ENCODE data around the gene MAD1L1.

MAD1L1 gene

DNA sequence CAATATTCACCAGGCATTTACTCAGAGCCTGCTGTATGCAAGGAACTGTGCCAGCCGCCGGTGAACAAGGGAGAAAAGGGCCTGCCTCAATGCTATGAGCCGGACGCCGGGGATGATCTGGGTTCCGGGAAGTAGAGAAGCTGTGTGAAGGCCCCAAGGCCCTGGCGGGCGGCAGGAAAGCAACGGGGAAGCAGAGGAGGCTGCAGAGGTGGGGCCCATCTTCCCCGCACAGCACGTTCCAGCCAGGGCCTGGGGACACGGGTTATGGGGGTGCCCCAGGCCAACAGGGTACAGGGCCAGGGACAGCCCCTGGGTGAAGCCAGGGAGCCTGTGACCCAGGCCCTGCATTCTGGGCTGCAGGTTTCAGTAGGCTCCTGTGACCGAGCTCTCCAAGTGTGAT, 179.3 kb downstream of the MAD1L1 start:
- DNase-seq: no peak

DNA sequence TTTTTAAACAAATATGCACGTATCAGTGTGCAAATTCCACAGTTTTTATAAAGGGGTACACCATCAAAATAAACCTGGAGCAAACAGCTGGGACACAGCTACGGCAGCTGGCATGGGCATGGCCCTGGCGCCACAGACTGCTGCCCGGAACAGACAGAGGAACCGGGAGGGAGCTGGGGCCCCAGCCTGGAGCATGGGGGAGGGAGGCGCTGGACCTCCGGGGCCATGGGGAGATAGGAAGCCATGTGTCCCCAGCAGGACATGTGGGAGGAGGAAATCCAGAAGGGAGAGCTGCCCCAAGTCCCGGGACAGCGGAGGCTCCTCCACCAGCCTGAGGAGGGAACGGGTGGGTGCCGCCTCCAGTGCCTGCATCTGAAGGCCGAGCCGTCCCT, 180.1 kb downstream of the MAD1L1 start:
- no peak for DNase-seq

DNA sequence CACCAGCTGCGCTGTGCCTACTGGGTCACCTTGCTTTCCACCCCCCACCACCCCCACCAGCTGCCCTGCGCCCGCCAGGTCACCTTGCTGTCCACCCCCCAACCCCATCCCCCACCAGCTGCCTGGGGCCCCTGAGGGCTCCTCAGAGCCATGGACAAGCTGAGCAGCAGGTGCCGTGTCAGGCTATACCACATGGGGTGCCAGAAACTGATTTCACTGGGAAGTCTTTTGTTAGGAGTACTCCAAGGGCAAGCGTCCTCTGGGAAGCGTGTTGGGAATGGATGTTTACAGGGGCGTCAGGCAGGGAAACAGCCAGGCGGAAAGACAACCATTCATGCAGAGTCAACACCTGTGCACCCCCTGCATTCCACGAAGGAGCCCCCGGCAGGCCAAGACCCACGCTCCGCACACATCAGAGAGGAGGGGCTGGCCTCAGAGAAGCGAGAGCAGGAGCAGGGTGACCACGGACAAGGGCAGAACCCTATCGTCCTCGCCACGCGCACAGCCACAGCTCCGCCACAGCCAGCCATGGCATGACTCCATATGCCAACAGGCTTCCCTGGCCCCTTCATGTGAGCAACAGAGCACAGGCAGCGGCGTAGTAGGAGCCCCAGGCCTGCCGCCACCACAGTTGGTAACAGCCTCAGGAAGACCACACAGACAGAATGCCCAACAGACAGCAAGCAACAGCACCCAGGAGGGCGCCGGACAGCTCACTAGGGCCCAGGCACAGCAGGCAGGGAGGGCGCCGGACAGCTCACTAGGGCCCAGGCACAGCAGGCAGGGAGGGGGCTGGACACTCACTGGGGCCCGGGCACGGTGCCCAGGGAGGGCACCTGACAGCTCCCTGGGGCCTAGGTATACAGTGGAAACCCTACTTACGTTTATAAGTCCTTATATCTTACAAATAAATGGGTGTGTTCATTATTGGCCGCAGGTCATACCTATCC, 180.8 kb downstream of the MAD1L1 start:
- no peak for DNase-seq

DNA sequence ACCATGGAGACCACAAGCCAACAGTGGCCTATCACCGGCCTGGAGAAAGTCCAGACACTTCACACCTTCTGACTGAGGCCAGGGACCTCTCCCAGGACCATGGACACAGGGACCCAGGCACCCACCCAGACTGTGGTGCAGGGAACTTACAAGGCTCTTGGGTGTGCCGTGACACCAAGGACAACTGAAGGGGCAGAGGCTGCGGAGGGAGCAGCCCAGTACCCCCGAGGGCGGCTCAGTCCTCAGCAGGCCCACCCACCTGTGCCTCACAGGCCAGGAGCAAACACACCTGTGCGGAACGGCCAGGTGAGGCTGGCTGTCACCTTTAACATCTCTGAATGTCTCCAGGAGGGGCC, 182.3 kb downstream of the MAD1L1 start:
- no peak for DNase-seq

DNA sequence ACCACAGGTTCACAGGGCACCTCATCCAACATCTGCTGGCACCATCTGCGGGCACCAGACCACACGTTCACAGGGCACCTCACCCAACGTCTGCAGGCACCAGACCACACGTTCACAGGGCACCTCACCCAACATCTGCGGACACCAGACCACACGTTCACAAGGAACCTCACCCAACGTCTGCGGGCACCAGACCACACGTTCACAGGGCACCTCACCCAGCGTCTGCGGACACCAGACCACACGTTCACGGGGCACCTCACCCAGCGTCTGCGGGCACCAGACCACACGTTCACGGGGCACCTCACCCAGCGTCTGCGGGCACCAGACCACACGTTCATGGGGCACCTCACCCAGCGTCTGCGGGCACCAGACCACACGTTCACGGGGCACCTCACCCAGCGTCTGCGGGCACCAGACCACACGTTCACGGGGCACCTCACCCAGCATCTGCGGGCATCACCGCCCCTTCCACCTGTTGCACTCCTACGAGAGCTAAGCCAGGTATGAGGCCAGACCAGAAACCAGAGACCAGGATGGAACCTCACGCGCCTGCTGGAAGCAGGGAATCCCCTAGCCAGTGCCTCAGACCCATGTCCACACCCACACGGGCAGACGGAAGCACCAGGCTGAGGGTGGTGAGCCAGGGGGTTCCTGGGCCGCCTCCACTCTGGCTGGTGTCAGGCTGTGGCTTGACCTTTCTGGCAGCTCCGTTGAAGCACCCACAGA, 182.8 kb downstream of the MAD1L1 start:
- DNase-seq: peak; percentile 29

DNA sequence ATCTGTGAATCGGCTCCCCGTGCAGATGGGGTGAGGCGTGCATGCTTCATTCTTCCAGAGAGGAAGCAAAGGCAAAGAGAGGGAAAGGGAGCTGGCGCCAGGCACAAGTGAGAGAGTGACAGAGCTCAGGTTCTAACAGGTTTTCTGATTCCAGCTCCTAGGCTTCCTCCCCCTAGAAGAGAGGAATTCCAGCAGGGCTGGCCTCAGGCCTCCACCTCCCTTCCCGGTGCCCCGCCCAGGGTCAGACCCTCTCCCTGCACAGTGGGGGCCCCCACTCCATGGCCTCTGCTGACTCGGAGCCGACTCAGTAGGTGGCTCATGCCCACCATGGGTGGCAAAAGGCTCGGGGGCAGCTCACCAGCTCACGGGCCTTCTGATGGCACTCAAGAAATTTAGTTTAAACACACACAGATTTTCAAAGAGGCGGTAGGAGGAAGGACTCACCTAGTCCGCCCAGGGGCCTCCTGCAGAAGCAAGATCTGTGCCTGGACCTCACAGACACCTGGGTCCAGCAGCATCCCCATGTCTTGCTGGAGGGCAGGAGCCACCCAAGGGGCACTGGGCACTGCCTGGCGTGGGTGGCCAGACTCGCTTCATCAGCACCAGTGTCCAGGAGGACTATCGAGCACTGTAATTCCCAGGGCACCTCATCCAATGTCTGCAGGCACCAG, 183.5 kb downstream of the MAD1L1 start:
- DNase-seq: no peak

DNA sequence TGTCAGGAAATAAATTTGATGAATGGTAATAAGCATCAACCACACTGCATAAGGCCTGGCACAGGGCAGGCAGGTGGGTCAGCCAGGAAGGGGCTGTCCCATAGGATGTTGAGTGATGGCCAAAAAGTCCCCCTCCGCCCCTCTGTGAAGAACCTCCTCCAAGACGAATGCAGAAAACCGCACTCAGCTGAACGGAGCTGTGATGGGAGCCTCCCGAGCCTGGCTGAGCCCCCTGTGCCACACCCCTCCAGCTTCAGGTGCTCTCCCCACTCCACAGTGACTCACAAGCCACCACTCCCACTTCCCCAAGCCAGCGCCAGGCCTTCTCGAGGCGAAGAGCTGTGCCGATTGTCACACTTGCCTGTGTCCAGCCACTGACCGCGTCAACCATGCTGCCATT, 184.2 kb downstream of the MAD1L1 start:
- no peak for DNase-seq

DNA sequence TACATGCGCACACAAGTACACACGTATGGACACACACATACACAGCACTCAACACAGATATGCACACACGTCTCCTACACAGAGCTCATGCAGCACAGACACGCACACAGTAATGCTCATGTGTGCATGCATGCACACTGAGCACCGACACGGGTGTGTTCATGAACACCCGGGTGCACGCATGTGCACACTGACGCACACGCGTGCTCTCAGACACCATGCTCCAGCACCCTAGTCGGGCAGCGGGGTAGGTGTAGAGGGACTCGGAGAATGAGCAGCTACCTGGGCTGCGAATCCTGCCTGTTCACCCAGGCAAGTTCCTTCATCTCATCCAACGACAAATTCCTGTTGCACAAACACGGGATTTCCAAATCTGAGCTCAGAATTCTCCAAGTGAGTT, 184.7 kb downstream of the MAD1L1 start:
- DNase-seq: no peak

DNA sequence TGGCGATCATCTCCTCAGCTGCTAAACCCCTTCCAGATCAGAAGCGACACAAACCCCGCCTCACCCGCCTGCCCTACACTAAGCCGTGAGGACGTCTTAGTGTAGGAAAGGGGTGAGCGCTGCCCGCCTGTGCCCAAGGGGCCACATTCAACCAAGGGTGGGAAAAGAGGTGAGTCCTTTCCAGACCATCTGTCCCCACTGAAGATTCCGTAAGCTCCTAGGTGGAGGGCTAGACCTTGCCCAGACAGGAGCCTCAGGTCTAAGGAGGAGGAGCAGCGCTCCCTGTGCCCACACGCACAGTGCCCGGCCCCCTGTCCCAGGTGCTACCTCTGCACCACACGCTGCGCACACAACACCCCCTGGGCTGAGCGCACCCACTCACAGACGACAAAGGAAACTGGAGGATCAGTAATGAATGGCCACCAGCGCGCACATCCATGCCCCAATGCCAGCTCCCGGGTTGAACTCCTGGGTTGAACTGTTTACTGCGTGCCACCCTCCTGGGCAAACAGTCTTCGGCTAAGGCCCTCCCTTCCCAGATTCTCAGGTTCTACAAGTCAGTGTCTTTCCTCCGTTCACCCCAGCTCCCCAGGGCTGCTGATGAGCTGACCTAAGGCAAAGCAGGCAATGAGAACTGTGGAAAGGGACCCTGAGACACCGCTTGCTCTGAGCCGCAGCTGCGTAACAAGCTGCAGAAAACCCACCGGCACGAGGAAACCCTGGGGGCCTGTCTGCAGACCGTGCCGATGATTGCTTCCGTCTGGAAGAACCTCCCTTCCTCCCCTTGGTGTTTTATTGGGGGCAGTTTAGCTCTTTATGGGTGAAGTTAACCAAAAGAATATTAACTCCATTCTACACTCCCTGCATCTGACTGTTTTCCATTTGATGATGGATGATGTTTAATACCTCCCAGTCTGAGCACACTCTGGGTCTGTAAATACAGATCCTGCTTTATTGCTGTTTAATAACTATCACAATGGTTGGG, 185.9 kb downstream of the MAD1L1 start:
- DNase-seq: no peak

DNA sequence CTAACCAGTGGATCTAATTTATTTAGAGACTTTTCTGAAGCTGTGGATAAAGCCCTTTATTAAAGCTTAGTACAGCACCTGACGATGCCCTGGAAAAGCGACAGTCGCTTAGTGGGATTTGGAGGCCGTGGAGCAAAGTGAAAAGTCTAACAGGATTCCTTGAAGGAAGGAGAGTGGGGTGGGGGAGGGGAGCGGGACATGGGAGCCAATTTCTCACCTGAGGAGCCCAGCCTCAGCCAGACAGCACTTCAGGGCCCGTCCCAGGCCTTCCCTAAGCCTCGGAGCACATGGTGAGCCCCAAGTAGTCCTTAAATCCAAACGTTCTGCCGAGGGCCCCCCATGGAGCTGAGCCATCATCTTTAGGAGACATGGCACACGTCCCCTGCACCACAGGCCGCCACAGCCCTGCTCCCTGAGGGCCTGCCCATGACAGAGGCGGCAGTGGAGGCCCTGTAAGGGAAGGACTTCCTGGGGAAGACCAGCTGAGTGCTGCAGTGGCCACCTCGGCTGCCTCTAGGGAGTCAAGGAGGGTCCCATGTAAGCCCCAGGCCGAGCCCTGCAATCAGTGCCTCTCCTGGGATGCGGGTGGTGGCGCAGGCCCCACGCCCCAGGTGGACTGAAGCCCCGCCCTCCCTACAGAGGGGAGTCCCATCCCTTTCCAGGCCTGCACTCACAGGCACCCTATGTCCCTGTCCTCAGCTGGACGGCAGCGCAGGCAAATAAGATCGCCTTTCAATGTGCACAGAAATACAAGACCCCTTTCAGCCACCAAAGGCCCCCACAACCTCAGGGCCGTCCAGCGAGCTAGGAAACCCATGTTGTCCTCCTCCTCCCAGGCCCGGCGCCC, 187.0 kb downstream of the MAD1L1 start:
- no peak for DNase-seq

DNA sequence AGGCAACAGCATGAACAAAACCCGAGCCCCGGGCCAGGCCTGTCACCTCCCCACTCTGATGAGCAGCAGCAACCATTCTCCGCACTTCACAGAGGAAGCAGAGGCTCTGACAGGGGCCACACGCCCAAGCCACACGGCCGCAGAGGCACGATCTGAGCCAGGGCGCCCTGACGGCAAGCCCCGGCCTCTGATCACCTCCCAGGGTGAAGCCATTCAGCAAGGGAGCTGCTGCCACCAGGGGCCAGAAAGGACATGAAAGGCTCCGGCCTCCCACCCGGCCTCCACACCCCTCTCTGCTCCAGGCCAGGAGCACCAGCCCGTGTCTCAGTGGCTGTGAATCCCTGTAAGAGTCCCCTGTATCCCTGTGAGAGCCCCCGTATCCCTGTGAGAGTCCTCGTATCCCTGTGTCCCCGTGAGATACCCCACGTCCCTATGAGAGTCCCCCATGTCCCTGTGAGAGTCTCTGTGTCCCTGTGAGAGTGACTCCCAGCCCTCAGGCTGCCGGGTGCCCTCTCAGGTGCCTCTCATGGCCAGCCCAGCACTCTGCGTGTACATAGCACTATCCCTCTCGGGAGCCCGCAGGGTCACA, 187.8 kb downstream of the MAD1L1 start:
- DNase-seq: no peak

DNA sequence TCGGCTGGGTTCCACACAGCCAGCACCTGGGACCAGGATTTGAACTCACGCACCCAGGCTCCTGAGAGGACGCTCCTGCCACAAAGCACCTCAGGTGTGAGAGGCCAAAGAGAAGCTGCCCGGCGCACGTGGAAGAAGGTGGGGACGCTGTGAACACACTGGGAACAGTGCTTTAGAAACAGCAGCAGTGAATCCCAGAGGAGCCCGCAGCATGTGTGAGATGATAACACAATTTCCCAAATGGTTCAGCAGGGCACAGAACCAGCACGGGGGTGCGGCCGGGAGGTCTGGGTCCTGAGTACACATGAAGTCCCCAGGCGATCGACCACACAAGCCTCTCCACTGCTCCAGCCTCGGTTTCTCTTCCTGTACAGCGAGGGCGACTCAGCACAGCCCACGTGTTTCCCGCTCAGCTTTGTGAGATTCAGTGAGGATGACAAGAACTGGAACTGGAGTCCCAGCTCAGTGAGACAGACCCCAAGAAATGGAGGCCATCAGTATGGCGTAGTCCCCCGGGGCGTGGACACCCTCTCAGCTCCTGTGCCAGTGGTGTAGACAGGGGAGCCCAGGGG, 188.3 kb downstream of the MAD1L1 start:
- no peak for DNase-seq

DNA sequence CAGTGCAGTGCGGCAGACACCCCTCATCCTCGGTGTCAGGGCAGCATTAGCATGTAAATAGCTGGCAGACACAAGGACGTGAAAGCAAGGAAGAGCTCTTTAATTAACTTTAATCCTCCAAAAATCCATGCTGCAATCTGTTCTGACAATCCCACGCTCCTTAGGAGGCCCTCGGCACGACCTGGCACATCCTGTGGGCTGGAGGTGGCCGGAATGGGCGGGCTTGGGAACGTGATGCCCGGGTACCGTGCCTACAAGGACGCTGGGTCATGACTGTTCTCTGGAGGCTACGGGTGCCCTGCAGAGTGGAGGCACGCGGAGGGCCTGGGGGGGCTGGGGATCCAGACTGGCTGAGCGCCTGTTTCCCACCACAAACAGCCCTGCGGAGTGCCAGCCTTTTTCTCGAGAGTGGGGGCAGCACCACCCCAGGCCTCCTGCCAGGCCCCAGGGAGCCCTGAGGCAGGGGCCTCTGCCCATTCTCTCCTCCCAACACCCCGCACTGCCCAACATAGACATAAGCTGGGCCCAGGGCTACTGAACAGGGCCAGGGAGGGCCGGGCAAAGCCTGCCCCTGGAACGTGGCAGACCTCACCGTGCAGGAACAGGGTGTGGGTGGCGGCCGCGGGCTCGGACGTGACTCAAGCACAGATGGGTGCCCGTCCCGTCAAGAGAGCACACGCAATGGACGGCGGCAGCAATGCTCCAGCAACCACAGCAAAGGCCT, 189.3 kb downstream of the MAD1L1 start:
- no peak for DNase-seq

DNA sequence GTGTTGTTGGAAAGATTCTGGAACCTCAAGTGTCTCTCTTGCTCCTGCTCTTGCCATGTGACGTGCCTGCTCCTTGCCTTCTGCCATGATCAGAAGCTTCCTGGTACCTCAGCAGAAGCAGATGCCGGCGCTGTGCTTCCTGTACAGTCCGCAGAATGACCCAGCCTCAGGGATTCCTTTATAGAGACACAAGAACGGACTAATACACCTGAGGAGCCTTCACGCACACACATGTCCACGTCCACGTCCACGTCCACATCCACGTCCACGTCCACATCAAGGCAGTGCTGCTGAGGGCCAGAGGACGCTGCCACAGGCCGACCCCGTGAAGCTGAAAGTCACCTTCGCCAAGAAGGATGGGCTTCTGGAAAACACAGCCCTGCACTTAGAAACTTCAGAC, 190.1 kb downstream of the MAD1L1 start:
- no peak for DNase-seq

DNA sequence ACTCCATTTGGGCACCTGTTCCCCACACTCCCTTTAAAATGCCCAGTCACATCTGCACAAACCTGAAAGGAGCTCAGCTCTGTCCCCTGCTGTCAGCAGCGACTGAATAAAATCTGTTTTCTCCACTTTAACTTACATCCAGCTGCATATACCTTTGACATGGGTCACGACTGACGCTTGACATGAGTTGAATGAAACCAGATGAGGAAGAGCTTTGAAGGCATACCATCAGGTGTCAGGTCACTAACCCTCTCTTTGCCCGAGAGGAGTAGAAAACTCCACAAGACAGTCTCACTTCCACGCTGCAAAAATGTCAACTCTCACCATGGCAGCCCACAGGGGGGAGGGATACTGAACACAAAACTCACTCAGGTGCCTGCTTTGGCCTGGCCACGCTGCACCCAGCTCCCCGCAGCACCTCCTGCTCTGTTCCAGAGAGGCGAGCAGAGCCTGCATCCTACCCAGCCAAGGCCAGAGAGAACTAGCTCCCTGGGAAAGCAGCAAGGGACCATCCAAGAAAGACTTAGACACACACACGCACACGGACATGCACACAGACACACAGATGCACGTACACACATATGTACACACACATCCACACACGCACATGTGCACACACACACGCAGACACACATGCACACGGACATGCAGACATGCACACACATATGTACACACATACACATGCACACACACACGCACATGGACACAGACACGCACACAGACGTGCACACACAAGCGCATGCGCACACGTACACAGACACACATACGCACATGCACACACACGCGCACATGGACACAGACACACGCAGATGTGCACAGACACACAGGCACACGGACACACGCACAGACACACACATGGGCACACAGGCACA, 191.0 kb downstream of the MAD1L1 start:
- no peak for DNase-seq

DNA sequence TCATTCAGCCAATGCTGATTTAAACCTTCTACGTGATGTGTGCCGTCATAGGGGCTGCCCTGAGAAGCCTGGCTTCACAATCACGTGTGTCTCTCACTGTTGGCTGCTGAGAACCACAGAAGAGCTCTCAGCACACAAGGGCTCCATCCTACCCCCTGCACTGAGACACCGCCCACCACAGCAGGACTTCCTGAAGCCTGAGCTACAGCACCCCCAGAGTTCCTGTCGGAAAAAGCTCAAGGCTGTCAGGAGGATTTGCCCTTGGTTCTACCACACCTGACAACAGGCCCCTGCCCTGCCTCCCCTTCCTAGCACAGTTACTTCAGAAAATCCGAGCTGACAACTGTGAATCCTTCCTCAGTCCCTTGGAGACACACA, 191.9 kb downstream of the MAD1L1 start:
- DNase-seq: peak; percentile 39

DNA sequence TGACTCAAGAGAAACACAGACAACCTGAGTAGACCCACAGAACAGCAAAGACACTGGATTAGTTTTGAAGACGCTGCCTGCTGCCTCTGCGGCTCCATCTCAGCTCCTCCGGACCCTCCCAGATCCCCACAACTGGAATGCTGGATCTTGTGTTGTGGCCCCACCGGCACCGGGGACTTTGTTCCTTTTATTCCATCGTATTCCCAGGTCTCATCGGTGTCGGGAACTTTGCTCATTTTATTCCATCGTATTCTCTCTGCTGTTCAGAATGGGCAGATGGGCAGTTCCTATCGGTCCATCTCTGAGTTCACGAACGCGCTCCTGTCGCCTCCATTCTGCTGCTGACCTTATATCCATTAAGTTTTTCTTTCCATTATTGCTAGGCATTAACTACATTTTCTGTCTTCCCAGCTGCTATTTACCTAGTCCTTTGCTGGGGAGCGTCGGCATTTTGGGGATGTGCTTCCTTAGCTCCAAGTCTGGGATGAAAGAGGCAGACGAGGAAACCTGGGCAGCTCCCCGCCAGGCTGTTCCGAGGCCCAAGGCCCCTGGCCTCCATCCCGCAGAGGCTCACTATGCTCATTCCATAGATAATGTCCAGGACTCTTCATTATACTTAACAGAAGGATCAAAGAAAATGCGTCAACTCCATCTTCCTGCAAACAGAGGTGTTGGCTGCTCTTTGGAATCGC, 192.4 kb downstream of the MAD1L1 start:
- DNase-seq: no peak

DNA sequence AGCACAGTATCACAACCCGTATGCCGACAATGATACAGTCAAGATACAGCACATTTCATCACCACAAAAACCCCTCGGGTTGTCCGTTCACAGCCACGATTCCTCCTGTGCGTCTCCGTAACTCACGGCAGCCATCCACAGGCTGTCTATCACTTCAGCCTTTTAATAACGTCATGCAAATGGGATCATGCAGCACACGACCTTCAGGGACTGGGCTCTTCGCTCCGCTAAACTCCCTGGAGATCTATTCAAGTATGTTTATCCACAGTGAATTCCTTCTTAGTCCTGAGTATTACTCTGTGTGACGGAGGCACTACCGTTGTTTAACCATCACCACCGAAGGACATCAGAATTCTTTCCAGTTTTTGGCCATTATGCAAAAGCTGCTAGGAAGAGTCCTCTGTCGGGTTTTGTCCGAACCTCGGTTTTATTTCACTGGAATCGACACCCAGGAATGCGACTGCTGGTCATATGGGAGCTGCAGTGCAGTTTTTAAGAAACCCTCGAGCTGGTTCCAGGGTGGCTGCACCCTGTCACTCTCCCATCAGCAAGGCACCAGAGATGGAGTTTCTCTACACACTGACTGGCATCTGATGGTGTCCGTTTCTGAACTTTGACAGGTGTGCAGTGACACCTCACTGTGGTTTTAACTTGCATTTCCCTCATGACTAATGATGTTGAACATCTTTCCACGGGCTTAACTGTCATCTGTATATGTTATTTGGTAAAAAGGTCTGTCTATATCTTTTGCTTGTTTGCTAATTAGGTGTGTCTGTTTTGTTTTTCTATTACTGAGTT, 193.6 kb downstream of the MAD1L1 start:
- DNase-seq: no peak
